Measurements from ENCODE around the gene PPP2R5D. TPM values are rescaled to one million over a fixed set of nuclear protein-coding genes. Genes with fewer than 3 reads are reported as not detected.

PPP2R5D gene
- total and polyA plus RNA-seq, 2 donors, result 25.0 to 45.8 TPM

DNA sequence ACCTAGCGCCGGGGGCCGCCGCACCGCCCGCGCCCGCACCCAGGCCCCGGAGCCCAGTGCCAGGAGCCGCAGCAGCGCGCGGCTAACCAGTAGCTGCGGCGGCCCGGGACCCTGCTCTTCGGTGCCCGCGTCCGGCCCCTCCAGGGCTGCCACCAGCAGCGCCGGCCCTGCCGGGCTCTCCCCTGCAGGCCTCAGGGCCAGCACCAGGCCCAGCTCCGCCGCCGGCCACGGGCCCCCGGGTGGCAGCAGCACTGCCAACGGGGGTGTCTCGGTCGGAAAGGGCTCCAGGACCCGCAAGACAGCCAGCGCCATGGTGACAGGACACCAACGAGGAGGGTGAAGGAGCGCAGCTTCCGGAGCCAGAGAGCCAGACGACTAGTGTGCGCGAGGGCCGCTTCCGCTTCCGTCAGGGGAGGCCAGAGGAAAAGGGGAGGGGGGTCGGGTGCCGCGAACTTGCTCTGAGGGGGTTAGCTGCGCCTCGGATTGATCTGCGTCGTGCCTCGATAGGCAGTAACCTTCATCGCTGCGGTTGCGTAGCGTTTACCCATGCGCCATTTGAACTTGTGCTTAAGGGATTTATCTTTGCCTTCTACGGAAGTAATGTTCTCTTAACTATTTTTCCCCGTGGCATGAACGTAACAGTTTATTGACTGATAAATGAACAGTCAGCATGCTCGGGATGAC lies 5.4 kb upstream of the PPP2R5D start, which contains the start of gene PEX6:
Gene PEX6 (minus strand): TSS at position 343 of the 684 bp plus-strand sequence. CDS start 31 bp downstream, at position 312.
- Histone ChIP-seq H3K36me3 (ENCODE audit: control insufficient read depth in 2 of 2, insufficient read depth in 2 of 2, low read length in 1 of 2) (peaks cover 2 to 11% of the 10 kb centered on the region in 2 donors), H3K4me1 (ENCODE audit: control insufficient read depth in 2 of 2, insufficient read depth in 2 of 2, low read length in 2 of 2) (peaks cover 12 to 39% of the 10 kb centered on the region in 2 donors), H3K27me3 (ENCODE audit: control insufficient read depth in 2 of 2, insufficient read depth in 1 of 2, low read length in 1 of 2) (no peaks in the 10 kb centered on the region), H3K4me3 (ENCODE audit: low read length in 2 of 2) (peak within 1 kb of the TSS; percentile 85 to 99), H3K9me3 (ENCODE audit: control insufficient read depth in 2 of 2, insufficient read depth in 1 of 2, low read length in 1 of 2) (peaks cover 0 to 2% of the 10 kb centered on the region in 2 donors), H3K27ac (ENCODE audit: low read depth in 1 of 2, low read length in 1 of 2) (peak within 1 kb of the TSS; percentile 91 to 98)
- WGBS, result under 1% methylated on average over 59 of the region's 59 CpGs
- peak; percentile 83 to 97 (median 91) for DNase-seq (ENCODE audit: low read depth in 6 of 9, low spot score in 9 of 9)

DNA sequence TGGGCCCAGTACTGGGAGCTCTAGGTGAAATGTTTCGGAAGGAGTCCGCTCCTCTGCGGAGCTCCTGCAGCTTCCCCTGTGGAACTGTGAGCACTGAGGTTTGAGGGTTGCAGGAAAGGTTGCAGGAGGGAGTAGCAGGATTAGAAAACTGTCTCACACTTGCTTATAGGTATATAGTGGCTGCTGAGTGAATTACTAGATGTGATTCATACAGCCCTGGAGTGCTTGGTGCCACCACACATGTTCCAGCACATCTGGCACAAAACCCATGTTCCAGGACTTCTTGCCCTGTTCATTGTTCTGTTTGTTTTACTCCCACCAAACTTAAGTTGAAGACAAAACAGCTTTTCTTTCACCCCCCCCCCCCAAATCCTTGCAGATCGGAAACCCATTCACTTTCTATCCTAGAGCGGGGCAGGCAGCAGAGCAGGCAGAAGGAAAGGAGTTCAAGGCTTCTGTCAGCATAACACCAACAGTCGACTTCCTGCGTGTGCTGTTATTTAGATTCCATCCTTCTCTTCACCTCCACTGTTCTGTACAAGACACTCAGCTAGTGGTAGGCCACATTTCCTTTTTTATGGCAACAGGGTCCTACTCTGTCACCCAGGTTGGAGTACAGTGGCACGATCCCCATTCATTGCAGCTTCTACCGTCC lies 4.7 kb upstream of the PPP2R5D start:
- H3K9me3 ChIP-seq (ENCODE audit: control insufficient read depth in 2 of 2, insufficient read depth in 1 of 2, low read length in 1 of 2), result peaks cover 0 to 3% of the 10 kb centered on the region in 2 donors
- 51% methylated on average over 9 of the region's 9 CpGs for WGBS
- DNase-seq (ENCODE audit: low read depth in 6 of 9, low spot score in 9 of 9), result peak in 2 of 9 donors; percentile 36 to 60
- no peaks in the 10 kb centered on the region for H3K27me3 ChIP-seq (ENCODE audit: control insufficient read depth in 2 of 2, insufficient read depth in 1 of 2, low read length in 1 of 2)
- peaks cover 0 to 7% of the 10 kb centered on the region in 2 donors for H3K36me3 ChIP-seq (ENCODE audit: control insufficient read depth in 2 of 2, insufficient read depth in 2 of 2, low read length in 1 of 2)
- H3K4me3 ChIP-seq (ENCODE audit: low read length in 2 of 2), result peak overlapping the region; percentile 85 to 99
- peaks cover 12 to 40% of the 10 kb centered on the region in 2 donors for H3K4me1 ChIP-seq (ENCODE audit: control insufficient read depth in 2 of 2, insufficient read depth in 2 of 2, low read length in 2 of 2)
- peak overlapping the region; percentile 91 to 98 for H3K27ac ChIP-seq (ENCODE audit: low read depth in 1 of 2, low read length in 1 of 2)

- Histone ChIP-seq H3K4me3 (ENCODE audit: low read length in 2 of 2) (no peak overlapping the region), H3K27ac (ENCODE audit: low read depth in 1 of 2, low read length in 1 of 2) (no peak overlapping the region), H3K4me1 (ENCODE audit: control insufficient read depth in 2 of 2, insufficient read depth in 2 of 2, low read length in 2 of 2) (peaks cover 28 to 53% of the 10 kb centered on the region in 2 donors), H3K9me3 (ENCODE audit: control insufficient read depth in 2 of 2, insufficient read depth in 1 of 2, low read length in 1 of 2) (peaks cover 0 to 3% of the 10 kb centered on the region in 2 donors), H3K27me3 (ENCODE audit: control insufficient read depth in 2 of 2, insufficient read depth in 1 of 2, low read length in 1 of 2) (no peaks in the 10 kb centered on the region), H3K36me3 (ENCODE audit: control insufficient read depth in 2 of 2, insufficient read depth in 2 of 2, low read length in 1 of 2) (peaks cover 0 to 3% of the 10 kb centered on the region in 2 donors)
- 97% methylated on average over 5 of the region's 5 CpGs for WGBS
- DNase-seq (ENCODE audit: low read depth in 6 of 9, low spot score in 9 of 9), result no peak
Observed at GRCh38 chr6:42981836-42982235, 2.5 kb upstream of the PPP2R5D start.

DNA sequence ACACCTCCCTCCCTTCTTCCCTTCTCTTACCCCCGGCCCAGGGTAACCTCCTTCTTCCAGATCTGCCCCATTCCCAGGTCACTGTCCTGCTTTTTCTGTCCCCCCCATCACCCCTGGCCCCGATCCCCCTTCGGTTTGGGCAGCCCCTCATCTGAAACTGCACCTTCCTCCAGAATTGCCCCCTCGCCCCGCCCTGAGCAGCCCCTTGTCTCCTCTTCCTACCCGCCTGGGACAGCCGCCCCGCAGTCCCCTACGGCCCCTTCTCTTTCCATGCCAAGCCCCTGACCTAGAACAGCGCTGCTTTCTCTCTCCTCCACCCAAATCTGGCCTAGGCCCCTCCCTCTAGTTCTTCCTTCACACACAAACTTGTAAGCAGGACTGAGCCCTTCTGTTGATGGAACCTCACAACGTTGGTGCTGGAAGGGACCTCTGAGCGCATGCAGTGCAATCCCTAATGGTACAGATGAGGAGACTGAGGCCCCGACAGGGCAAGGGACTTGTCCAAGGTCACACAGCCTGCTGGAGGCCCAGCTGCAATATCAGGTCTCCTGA lies 630 bp downstream of the PPP2R5D start:
- Histone ChIP-seq H3K27ac (ENCODE audit: low read depth in 1 of 2, low read length in 1 of 2) (peak overlapping the region in 1 of 2 donors; percentile 77), H3K9me3 (ENCODE audit: control insufficient read depth in 2 of 2, insufficient read depth in 1 of 2, low read length in 1 of 2) (peaks cover 0 to 3% of the 10 kb centered on the region in 2 donors), H3K4me1 (ENCODE audit: control insufficient read depth in 2 of 2, insufficient read depth in 2 of 2, low read length in 2 of 2) (peaks cover 20 to 38% of the 10 kb centered on the region in 2 donors), H3K36me3 (ENCODE audit: control insufficient read depth in 2 of 2, insufficient read depth in 2 of 2, low read length in 1 of 2) (peaks cover 22 to 29% of the 10 kb centered on the region in 2 donors), H3K4me3 (ENCODE audit: low read length in 2 of 2) (peak overlapping the region; percentile 83 to 91), H3K27me3 (ENCODE audit: control insufficient read depth in 2 of 2, insufficient read depth in 1 of 2, low read length in 1 of 2) (no peaks in the 10 kb centered on the region)
- WGBS, result 13% methylated on average over 13 of the region's 13 CpGs
- peak in 2 of 9 donors; percentile 27 to 56 for DNase-seq (ENCODE audit: low read depth in 6 of 9, low spot score in 9 of 9)

DNA sequence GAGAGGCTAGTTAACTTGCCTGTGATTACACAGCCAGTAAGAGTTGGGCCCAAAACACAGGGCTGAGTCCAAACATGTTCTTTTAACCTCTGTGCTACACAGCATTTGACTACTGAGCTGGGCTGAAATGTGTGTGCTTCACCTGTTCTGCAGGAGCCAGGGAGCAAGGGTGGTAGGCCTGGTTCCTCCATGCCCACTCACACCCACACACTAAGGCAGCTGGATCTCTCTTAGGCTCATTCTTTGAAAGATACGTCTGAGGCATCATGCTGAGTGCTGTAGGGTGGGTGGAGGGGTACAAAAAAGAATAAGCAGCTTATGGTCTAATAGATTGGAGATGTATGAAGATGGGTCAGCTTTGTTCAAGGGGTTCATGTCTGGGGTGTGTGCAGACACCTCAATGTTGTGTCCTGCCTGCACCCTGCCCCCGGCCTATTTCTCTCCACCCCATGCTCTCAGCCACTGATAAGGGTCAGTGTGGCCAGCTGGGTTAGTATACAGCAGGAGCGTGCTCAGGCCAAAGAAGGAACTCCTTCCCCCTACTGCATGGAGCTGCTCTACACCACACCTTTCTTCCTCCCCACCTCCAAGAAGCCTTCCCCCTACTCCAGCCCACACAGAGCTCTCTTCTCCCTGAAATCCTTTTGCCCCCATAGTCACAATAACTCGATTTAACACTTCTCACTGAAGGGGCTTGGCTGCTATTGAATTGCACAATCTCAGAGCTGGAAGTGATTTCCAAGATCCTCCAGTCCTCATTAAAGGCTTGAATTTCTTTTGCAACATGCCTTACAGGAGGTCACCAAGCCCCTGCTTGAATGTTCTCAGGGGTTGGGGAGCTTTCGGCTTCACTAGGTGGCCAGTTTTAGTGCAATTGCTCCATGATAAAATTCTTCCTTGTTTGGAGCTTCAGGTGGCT lies 3.4 kb downstream of the PPP2R5D start:
- peaks cover 18 to 33% of the 10 kb centered on the region in 2 donors for H3K4me1 ChIP-seq (ENCODE audit: control insufficient read depth in 2 of 2, insufficient read depth in 2 of 2, low read length in 2 of 2)

DNA sequence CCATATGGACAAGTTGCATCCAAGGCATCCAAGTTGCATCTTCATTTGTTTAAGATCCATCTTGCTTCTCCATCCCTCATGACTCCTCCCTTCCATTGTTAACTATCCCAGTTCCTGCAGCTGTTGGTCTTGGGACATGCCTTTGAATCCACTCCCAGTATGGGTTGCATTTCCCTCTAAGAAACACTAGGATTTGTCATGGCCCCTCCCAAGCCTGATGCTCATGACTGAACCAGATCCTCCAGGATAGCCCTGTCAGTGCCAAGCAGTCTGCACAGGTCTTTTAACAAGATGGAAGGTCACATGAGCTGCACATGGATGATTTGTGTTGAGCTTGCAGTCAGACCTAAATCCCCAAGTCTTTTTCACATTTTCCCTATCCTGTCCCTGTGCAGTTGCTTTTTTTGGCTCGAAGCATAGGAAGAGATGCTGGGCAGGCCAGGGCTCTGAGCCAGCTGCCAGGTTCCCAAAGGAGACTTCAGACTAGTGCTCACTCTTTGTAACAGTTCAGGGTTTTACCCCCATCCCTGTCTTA lies 4.2 kb downstream of the PPP2R5D start:
- DNase-seq (ENCODE audit: low read depth in 6 of 9, low spot score in 9 of 9), result no peak
- peaks cover 0 to 3% of the 10 kb centered on the region in 2 donors for H3K9me3 ChIP-seq (ENCODE audit: control insufficient read depth in 2 of 2, insufficient read depth in 1 of 2, low read length in 1 of 2)
- H3K36me3 ChIP-seq (ENCODE audit: control insufficient read depth in 2 of 2, insufficient read depth in 2 of 2, low read length in 1 of 2), result peaks cover 41 to 54% of the 10 kb centered on the region in 2 donors
- H3K4me1 ChIP-seq (ENCODE audit: control insufficient read depth in 2 of 2, insufficient read depth in 2 of 2, low read length in 2 of 2), result peaks cover 18 to 31% of the 10 kb centered on the region in 2 donors
- H3K27ac ChIP-seq (ENCODE audit: low read depth in 1 of 2, low read length in 1 of 2), result no peak overlapping the region
- H3K27me3 ChIP-seq (ENCODE audit: control insufficient read depth in 2 of 2, insufficient read depth in 1 of 2, low read length in 1 of 2), result no peaks in the 10 kb centered on the region
- 98% methylated on average over 1 of the region's 1 CpG for WGBS
- no peak overlapping the region for H3K4me3 ChIP-seq (ENCODE audit: low read length in 2 of 2)

More for the DNA sequence above, 3.4 kb downstream of the PPP2R5D start:
- Histone ChIP-seq H3K27me3 (ENCODE audit: control insufficient read depth in 2 of 2, insufficient read depth in 1 of 2, low read length in 1 of 2) (no peaks in the 10 kb centered on the region), H3K4me3 (ENCODE audit: low read length in 2 of 2) (no peak overlapping the region), H3K9me3 (ENCODE audit: control insufficient read depth in 2 of 2, insufficient read depth in 1 of 2, low read length in 1 of 2) (peaks cover 0 to 3% of the 10 kb centered on the region in 2 donors), H3K27ac (ENCODE audit: low read depth in 1 of 2, low read length in 1 of 2) (no peak overlapping the region), H3K36me3 (ENCODE audit: control insufficient read depth in 2 of 2, insufficient read depth in 2 of 2, low read length in 1 of 2) (peaks cover 39 to 49% of the 10 kb centered on the region in 2 donors)
- WGBS, result 92% methylated on average over 5 of the region's 5 CpGs
- DNase-seq (ENCODE audit: low read depth in 6 of 9, low spot score in 9 of 9), result no peak

DNA sequence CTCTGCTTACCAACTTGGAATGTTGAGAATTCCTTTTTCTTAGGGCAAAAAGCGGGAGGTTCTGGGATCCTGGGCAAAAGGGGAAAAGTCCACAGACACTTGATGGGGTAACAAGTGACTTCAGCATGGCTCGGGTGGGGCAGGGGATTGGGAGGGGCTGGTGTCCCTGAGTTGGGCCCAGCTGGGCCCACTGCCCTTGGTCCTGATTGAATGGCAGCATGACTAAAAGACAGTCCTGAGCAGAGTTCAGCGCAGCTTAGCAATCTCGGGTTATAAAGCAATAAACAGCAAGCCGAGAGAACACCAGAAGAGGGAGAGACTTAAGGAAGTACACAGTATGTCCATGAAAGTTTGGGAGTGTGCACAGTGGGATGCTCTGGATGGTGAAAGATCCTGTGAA lies 5.6 kb downstream of the PPP2R5D start:
- H3K4me3 ChIP-seq (ENCODE audit: low read length in 2 of 2), result no peak overlapping the region
- no peaks in the 10 kb centered on the region for H3K9me3 ChIP-seq (ENCODE audit: control insufficient read depth in 2 of 2, insufficient read depth in 1 of 2, low read length in 1 of 2)
- DNase-seq (ENCODE audit: low read depth in 6 of 9, low spot score in 9 of 9), result no peak
- 97% methylated on average over 5 of the region's 5 CpGs for WGBS
- H3K27me3 ChIP-seq (ENCODE audit: control insufficient read depth in 2 of 2, insufficient read depth in 1 of 2, low read length in 1 of 2), result no peaks in the 10 kb centered on the region
- peaks cover 19 to 27% of the 10 kb centered on the region in 2 donors for H3K4me1 ChIP-seq (ENCODE audit: control insufficient read depth in 2 of 2, insufficient read depth in 2 of 2, low read length in 2 of 2)
- H3K27ac ChIP-seq (ENCODE audit: low read depth in 1 of 2, low read length in 1 of 2), result no peak overlapping the region
- peaks cover 44 to 57% of the 10 kb centered on the region in 2 donors for H3K36me3 ChIP-seq (ENCODE audit: control insufficient read depth in 2 of 2, insufficient read depth in 2 of 2, low read length in 1 of 2)

DNA sequence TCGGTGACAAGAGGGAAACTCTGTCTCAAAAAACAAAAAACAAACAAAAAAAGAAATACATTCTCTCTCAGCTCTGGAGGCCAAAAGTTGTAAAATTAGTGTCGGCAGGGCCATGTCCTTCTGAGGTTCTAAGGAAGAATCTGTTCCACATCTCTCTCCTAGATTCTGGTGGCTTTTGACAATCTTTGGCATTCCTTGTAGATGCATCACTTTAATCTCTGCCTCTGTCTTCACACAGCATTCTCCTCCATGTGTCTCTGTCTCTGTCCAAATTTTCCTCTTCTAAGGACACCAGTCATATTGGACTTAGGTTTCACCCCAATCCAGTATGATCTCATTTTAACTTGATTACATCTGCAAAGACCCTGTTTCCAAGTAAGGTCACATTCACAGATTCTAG lies 9.1 kb downstream of the PPP2R5D start:
- Histone ChIP-seq H3K4me1 (ENCODE audit: control insufficient read depth in 2 of 2, insufficient read depth in 2 of 2, low read length in 2 of 2) (peaks cover 0 to 3% of the 10 kb centered on the region in 2 donors), H3K36me3 (ENCODE audit: control insufficient read depth in 2 of 2, insufficient read depth in 2 of 2, low read length in 1 of 2) (peaks cover 33 to 43% of the 10 kb centered on the region in 2 donors), H3K4me3 (ENCODE audit: low read length in 2 of 2) (no peak overlapping the region), H3K27ac (ENCODE audit: low read depth in 1 of 2, low read length in 1 of 2) (no peak overlapping the region), H3K27me3 (ENCODE audit: control insufficient read depth in 2 of 2, insufficient read depth in 1 of 2, low read length in 1 of 2) (no peaks in the 10 kb centered on the region), H3K9me3 (ENCODE audit: control insufficient read depth in 2 of 2, insufficient read depth in 1 of 2, low read length in 1 of 2) (peaks cover 0 to 5% of the 10 kb centered on the region in 2 donors)
- DNase-seq (ENCODE audit: low read depth in 6 of 9, low spot score in 9 of 9), result no peak
- WGBS, result 99% methylated on average over 2 of the region's 2 CpGs
